Measurements from ENCODE around the gene SHROOM3. TPM values are rescaled to one million over a fixed set of nuclear protein-coding genes. Genes with fewer than 3 reads are reported as not detected.

The SHROOM3 gene
- total and polyA plus RNA-seq, 2 experiments from 2014 or later, result 11.3 to 73.5 TPM

- Histone ChIP-seq H3K27me3 (ENCODE audit: insufficient read depth) (no peaks in the 10 kb centered on the region), H3K9me2 (ENCODE audit: insufficient read depth) (no peaks in the 10 kb centered on the region), H3K79me2 (replicated peaks; ENCODE audit: insufficient read depth) (no peaks in the 10 kb centered on the region), H3K27ac (ENCODE audit: low read depth) (no peak overlapping the region), H3K4me2 (no peak overlapping the region), H2AFZ (no peak overlapping the region), H3F3A (replicated peaks; ENCODE audit: low read depth) (no peaks in the 10 kb centered on the region), H3K4me1 (ENCODE audit: insufficient read depth) (peaks cover 29% of the 10 kb centered on the region), H3K36me3 (ENCODE audit: insufficient read depth) (no peaks in the 10 kb centered on the region), H3K4me3 (no peak overlapping the region), H4K20me1 (replicated peaks; ENCODE audit: insufficient read depth) (no peaks in the 10 kb centered on the region)
- H3K9me3 Mint-ChIP-seq, result peaks cover 3% of the 10 kb centered on the region; the same call in 1 of the 3 replicates
- ATAC-seq, result no peak
- TF ChIP-seq ZNF462 (CRISPR knock-in tag; IDR thresholded peaks at IDR 0.05), result no peak
- no peak for TF ChIP-seq NANOG (IDR thresholded peaks at IDR 0.05; ENCODE audit: borderline replicate concordance)
- no peak for TF ChIP-seq ZNF331 (CRISPR knock-in tag; IDR thresholded peaks at IDR 0.05; ENCODE audit: low read depth)
- TF ChIP-seq EZH2phosphoT487 (IDR thresholded peaks at IDR 0.05; ENCODE audit: unreplicated experiment), result no peak
- TF ChIP-seq STAT1 (IDR thresholded peaks at IDR 0.05; ENCODE audit: unreplicated experiment), result no peak
- TF ChIP-seq ZNF114 (CRISPR knock-in tag; IDR thresholded peaks at IDR 0.05), result no peak
- no peak for TF ChIP-seq POLR2AphosphoS5 (IDR thresholded peaks at IDR 0.05; ENCODE audit: low read depth)
- no peak for TF ChIP-seq JUNB (IDR thresholded peaks at IDR 0.05; ENCODE audit: unreplicated experiment)
- no peak for TF ChIP-seq EZH2 (IDR thresholded peaks at IDR 0.05; ENCODE audit: low read depth, unreplicated experiment)
- TF ChIP-seq CREB1 (CRISPR knock-in tag; IDR thresholded peaks at IDR 0.05; ENCODE audit: low read depth), result no peak
- no peak overlapping the region for H3K4me3 Mint-ChIP-seq
- DNase-seq (ENCODE audit: low spot score), result no peak
- peaks cover 2% of the 10 kb centered on the region for H3K27me3 Mint-ChIP-seq (ENCODE audit: insufficient read depth, low read depth, poor library complexity)
- H3K36me3 Mint-ChIP-seq (ENCODE audit: low read depth), result 0 out of 3 replicates have a peak, but pooled peaks cover 4% of the 10 kb centered on the region
- no peak overlapping the region; the same call in 1 of the 2 replicates for H3K27ac Mint-ChIP-seq
- peaks cover 24% of the 10 kb centered on the region for H3K4me1 Mint-ChIP-seq
Measured at GRCh38 chr4:76488888-76489685, 54.1 kb downstream of the SHROOM3 start.

All from GM23338 (cell line).